NB4 (cell line): ENCODE data around the gene CRACR2B.

Experiments used
- DNase-seq: peaks from one replicate; pipeline ENCODE4 v3.0.0; 2010; ENCODE audit warnings: low read depth
- H3K4me3 ChIP-seq: one replicate; pipeline ENCODE4 v1.5.1; 2011; ENCODE audit warnings: mild to moderate bottlenecking, low read depth, low read length, moderate library complexity
- CTCF ChIP-seq: IDR thresholded peaks from one replicate; pipeline ENCODE4 v1.5.1; 2012; ENCODE audit warnings: low read depth, low read length
- MAX ChIP-seq: IDR thresholded peaks from 2 replicates; pipeline ENCODE4 v1.6.1; 2011; ENCODE audit warnings: low read depth, low read length
- MYC ChIP-seq: IDR thresholded peaks from 2 replicates; pipeline ENCODE4 v1.6.1; 2011; ENCODE audit warnings: low read depth, low read length
- POLR2A ChIP-seq: IDR thresholded peaks from 2 replicates; pipeline ENCODE4 v1.6.1; 2011; ENCODE audit warnings: mild to moderate bottlenecking; ENCODE audit not compliant: insufficient read length; ENCODE audit errors: extremely low read depth

The CRACR2B gene

GRCh38 chr11:790721-791564, 36.8 kb upstream of the CRACR2B start:
- TF ChIP-seq CTCF: no peak
- TF ChIP-seq POLR2A: no peak
- TF ChIP-seq MYC: no peak
- no peak for TF ChIP-seq MAX
- DNase-seq: no peak
- no peak overlapping the region for H3K4me3 ChIP-seq

DNA sequence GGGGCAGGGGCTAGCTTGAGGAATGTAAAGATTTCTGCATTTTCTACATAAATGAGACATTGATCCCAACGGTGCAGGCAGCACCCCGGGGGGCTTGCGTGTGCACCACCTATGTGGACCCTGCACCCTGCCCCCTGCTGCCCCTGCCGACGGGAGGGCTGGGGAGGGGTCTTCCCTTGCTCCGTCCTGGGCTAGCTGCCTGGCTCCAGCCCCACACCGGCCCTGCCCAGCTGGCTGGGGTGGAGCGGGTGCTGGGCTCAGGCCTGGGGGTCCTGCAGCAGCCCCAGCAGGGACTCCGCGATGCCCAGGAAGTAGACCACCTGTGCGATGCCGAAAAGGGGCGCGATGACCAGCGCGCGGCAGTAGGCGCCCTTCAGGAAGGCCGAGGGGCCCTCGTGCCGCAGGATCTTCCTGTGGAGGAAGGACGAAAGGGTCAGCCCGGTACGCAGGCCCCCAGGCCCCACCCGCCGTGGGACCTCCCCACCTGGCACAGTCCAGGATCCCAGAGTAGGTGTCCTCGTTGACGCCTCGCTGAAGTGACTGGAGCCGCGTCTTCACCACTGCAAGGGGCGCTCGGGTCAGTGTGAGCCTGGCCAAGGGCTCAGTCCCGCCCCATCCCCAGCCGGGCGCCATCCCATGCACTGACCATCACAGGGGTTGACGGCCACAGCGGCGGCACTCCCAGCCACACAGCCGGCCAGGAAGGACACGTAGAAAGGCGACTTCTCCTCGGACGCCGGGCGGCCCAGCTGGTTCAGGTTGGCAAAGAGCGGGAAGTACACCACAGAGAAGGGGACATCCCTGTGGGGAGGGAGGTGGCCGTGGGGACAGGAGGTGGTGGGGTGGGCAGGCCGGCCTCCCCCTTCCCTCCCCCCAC, 35.8 kb upstream of the CRACR2B start:
- no peak for DNase-seq
- no peak for TF ChIP-seq MAX
- TF ChIP-seq POLR2A: no peak
- no peak for TF ChIP-seq CTCF
- TF ChIP-seq MYC: no peak
- H3K4me3 ChIP-seq: no peak overlapping the region

GRCh38 chr11:792535-792821, 35.2 kb upstream of the CRACR2B start:
- no peak overlapping the region for H3K4me3 ChIP-seq
- no peak for DNase-seq
- TF ChIP-seq MYC (no peak), MAX (no peak), POLR2A (no peak), CTCF (no peak)

GRCh38 chr11:792873-793272, 34.8 kb upstream of the CRACR2B start:
- TF ChIP-seq POLR2A (no peak), CTCF (no peak), MAX (no peak), MYC (no peak)
- DNase-seq: no peak
- no peak overlapping the region for H3K4me3 ChIP-seq

DNA sequence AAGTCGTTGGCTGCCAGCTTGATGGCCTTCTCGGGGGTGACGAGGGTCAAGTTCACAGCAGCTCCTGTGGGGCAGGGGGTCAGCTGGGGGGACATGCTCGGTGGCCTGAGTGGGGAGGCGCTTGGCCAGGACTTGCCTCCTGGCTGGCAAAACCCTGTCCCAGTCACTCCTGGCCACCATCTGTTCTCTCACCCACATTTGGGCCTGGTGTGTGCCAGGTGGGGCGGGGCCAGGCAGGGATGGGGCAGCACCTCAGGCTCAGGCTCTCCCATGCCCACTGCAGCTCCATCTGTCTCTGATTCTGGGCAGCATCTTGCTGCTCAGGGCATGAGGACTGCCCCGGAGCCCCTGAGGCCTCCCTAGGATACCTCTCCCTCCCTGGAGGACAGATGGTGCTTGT, 34.2 kb upstream of the CRACR2B start:
- no peak overlapping the region for H3K4me3 ChIP-seq
- TF ChIP-seq MYC (no peak), MAX (no peak), POLR2A (no peak), CTCF (no peak)
- no peak for DNase-seq
